C4-2B (cell line): ENCODE measurements around the gene SEC31B.
A peak's percentile ranks its signal among the peaks of the same experiment; 100 is the strongest.

Experiments
- H3K27ac ChIP-seq: fragments of 450-650 bp; 2 replicates; pipeline ENCODE4 v1.5.1; 2017
- ZFX ChIP-seq: fragments of 450-650 bp; IDR thresholded peaks from 2 replicates; pipeline ENCODE4 v1.6.1; 2017
- TF ChIP-seq, protein P1 (sequence below): fragments of 450-650 bp; conservative IDR thresholded peaks from 2 replicates; pipeline ENCODE4 v1.5.1; 2017; ENCODE audit warnings: mild to moderate bottlenecking

Gene SEC31B

DNA sequence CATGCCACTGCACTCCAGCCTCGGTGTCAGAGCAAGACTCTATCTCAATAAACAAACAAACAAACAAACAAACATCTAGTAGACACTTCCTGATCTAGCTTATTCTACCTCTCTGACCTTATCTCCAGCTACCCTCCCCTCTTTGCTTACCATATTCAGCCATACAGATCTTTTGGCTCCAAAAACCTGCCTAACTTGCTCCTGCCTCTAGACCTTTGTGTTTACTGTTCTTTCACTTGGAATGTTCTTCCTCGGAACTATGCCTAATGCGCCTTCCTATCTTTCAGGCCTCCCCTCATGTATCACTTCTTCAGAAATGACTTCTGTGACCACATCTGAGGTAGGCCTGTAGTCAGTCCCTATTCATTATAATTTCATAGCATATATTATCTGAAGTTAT lies 77.1 kb downstream of the SEC31B start:
- H3K27ac ChIP-seq = peak overlapping the region; percentile 65
- TF ChIP-seq ZFX = no peak
- TF ChIP-seq, protein P1, sequence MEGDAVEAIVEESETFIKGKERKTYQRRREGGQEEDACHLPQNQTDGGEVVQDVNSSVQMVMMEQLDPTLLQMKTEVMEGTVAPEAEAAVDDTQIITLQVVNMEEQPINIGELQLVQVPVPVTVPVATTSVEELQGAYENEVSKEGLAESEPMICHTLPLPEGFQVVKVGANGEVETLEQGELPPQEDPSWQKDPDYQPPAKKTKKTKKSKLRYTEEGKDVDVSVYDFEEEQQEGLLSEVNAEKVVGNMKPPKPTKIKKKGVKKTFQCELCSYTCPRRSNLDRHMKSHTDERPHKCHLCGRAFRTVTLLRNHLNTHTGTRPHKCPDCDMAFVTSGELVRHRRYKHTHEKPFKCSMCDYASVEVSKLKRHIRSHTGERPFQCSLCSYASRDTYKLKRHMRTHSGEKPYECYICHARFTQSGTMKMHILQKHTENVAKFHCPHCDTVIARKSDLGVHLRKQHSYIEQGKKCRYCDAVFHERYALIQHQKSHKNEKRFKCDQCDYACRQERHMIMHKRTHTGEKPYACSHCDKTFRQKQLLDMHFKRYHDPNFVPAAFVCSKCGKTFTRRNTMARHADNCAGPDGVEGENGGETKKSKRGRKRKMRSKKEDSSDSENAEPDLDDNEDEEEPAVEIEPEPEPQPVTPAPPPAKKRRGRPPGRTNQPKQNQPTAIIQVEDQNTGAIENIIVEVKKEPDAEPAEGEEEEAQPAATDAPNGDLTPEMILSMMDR = no peak

DNA sequence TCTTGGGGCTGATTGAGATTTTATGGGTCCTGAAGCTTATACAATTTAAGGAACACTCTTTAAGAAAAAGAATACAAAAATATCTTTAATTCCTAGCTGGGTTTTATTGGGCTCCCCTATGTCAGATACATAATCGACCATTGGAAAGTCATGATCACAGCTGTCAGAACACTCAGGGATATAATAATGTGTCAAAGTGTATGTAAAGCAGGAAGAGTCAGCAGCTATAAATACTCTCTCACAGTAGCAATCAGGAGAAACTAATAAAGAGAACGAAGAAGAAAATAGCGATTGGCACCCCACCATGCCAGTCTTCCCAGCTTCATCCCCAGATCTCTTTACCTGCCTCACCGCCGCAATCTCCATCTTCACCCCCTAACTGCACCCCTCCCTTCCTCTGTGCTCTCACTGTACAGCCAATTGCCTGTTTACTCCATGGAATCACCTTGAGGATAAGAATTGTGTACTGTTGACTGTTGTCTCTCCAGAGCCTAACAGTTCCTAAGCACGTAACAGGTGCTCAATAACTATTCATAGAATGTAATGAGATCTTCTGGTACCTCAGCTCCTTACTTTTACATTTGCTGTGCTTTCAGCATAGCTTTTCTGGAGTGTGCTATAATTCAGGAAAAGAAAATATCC lies 80.9 kb downstream of the SEC31B start:
- TF ChIP-seq, protein P1 = no peak
- TF ChIP-seq ZFX = no peak
- no peak overlapping the region for H3K27ac ChIP-seq
